OCI-LY1 (cell line): Measurements from ENCODE around the gene NEURL1B.

Experiments used
- H2AFZ ChIP-seq: fragments of 200-600 bp; sonication (generic), shearing (Covaris generic); 2 replicates; pipeline ENCODE4 v1.6.0; 2014; ENCODE audit warnings: antibody characterized with exemption, mild to moderate bottlenecking, low read length
- H3F3A ChIP-seq: fragments of 200-600 bp; sonication (generic), shearing (Covaris generic); 2 replicates; pipeline ENCODE4 v1.6.0; 2014; ENCODE audit warnings: mild to moderate bottlenecking, antibody characterized with exemption, low read length, moderate library complexity; ENCODE audit not compliant: insufficient read depth
- H3K27ac ChIP-seq: fragments of 200-600 bp; sonication (generic); 2 replicates; pipeline ENCODE4 v1.5.1; 2014; ENCODE audit warnings: low read length, mixed run types, mild to moderate bottlenecking, low read depth; ENCODE audit not compliant: poor library complexity, severe bottlenecking
- H3K27me3 ChIP-seq: fragments of 200-600 bp; sonication (generic); 2 replicates; pipeline ENCODE4 v1.6.0; 2014; ENCODE audit warnings: antibody characterized with exemption, mild to moderate bottlenecking, low read length, moderate library complexity; ENCODE audit not compliant: insufficient read depth
- H3K36me3 ChIP-seq: fragments of 200-600 bp; sonication (generic); 2 replicates; pipeline ENCODE4 v1.6.1; 2014; ENCODE audit warnings: mild to moderate bottlenecking, antibody characterized with exemption, low read length, moderate library complexity, mixed read lengths; ENCODE audit not compliant: insufficient read depth
- H3K4me1 ChIP-seq: fragments of 200-600 bp; sonication (generic); 2 replicates; pipeline ENCODE4 v1.5.1; 2014; ENCODE audit warnings: mild to moderate bottlenecking, low read length, moderate library complexity; ENCODE audit not compliant: insufficient read depth, severe bottlenecking
- H3K4me2 ChIP-seq: fragments of 200-600 bp; sonication (generic), shearing (Covaris generic); 2 replicates; pipeline ENCODE4 v1.6.1; 2014; ENCODE audit warnings: low read length
- H3K4me3 ChIP-seq: fragments of 200-600 bp; sonication (generic); 2 replicates; pipeline ENCODE4 v1.5.1; 2014; ENCODE audit warnings: low read length, low read depth, mild to moderate bottlenecking, mixed read lengths; ENCODE audit not compliant: poor library complexity, severe bottlenecking
- H3K79me2 ChIP-seq: fragments of 200-600 bp; shearing (Covaris generic); 2 replicates; pipeline ENCODE4 v1.6.1; 2016; ENCODE audit warnings: mixed run types, low read length, mixed read lengths; ENCODE audit not compliant: insufficient read depth
- H3K9ac ChIP-seq: fragments of 200-600 bp; sonication (generic), shearing (Covaris generic); 2 replicates; pipeline ENCODE4 v1.6.1; 2014; ENCODE audit warnings: mild to moderate bottlenecking, low read length, mixed read lengths
- H3K9me2 ChIP-seq: fragments of 200-600 bp; sonication (generic), shearing (Covaris generic); 2 replicates; pipeline ENCODE4 v1.6.1; 2014; ENCODE audit warnings: low read depth, mild to moderate bottlenecking, low read length, mixed read lengths
- H3K9me3 ChIP-seq: fragments of 200-600 bp; shearing (Covaris generic); 2 replicates; pipeline ENCODE4 v1.6.1; 2014; ENCODE audit warnings: low read length, mixed read lengths
- H4K20me1 ChIP-seq: fragments of 200-600 bp; sonication (generic), shearing (Covaris generic); 2 replicates; pipeline ENCODE4 v1.6.0; 2016; ENCODE audit warnings: mild to moderate bottlenecking, low read length; ENCODE audit not compliant: insufficient read depth
- EZH2 ChIP-seq: fragments of 200-600 bp; sonication (generic), shearing (Covaris generic); IDR thresholded peaks from 2 replicates; pipeline ENCODE4 v1.8.0; 2017; ENCODE audit warnings: borderline replicate concordance, mixed run types, mild to moderate bottlenecking, antibody characterized with exemption, low read length, moderate library complexity, mixed read lengths
- TF ChIP-seq, protein P1 (sequence below): fragments of 200-600 bp; sonication (generic), shearing (Covaris generic); IDR thresholded peaks from 2 replicates; pipeline ENCODE4 v1.5.1; 2017; ENCODE audit warnings: mild to moderate bottlenecking, antibody characterized with exemption, low read length, moderate library complexity, mixed read lengths

NEURL1B gene

DNA sequence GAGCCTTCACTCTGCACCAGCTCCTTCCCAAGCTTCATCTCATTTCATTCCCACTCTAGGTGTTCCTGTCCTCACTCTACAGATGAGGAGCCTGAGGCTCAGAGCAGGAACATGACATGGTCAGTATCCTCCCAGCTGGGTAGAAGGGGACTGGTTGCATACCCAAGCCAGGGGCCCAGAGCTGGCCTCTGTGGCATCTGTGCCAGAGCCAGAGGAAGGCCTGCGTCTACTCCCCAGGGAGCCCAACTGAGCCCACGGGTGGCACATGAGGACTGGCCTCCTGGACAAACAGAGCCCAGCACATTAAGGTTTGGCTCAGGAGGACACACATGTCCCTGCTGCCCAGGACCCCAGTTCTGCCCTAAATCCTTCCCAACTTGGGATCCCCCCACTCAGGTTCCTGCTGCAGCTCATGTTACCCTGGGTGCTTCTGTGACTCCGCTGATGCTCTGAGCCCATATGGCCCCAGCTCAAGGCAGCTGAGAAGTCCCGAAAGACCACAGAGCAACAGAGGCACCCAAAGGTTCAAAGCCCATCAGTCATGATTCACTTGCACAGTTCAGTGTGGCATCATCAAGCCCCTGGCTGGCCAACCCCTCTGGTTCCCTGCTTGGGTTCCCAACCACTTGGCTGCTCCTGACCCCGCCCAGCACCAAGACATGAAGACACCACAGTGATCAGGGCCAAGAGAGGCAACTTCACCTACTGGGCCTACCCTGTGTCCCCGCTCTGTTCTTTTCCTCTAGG is 8.5 kb upstream of the NEURL1B start:
- Histone ChIP-seq H3F3A (no peaks in the 10 kb centered on the region), H3K27ac (no peak overlapping the region), H3K36me3 (no peaks in the 10 kb centered on the region), H3K9me3 (no peaks in the 10 kb centered on the region), H3K4me2 (no peak overlapping the region), H3K4me3 (no peak overlapping the region), H3K4me1 (no peaks in the 10 kb centered on the region), H3K9ac (no peak overlapping the region), H2AFZ (no peak overlapping the region), H4K20me1 (no peaks in the 10 kb centered on the region), H3K27me3 (peaks cover 2% of the 10 kb centered on the region; the same call in 1 of the 2 replicates), H3K79me2 (no peaks in the 10 kb centered on the region), H3K9me2 (no peaks in the 10 kb centered on the region)
- TF ChIP-seq EZH2 = no peak
- TF ChIP-seq, protein P1, sequence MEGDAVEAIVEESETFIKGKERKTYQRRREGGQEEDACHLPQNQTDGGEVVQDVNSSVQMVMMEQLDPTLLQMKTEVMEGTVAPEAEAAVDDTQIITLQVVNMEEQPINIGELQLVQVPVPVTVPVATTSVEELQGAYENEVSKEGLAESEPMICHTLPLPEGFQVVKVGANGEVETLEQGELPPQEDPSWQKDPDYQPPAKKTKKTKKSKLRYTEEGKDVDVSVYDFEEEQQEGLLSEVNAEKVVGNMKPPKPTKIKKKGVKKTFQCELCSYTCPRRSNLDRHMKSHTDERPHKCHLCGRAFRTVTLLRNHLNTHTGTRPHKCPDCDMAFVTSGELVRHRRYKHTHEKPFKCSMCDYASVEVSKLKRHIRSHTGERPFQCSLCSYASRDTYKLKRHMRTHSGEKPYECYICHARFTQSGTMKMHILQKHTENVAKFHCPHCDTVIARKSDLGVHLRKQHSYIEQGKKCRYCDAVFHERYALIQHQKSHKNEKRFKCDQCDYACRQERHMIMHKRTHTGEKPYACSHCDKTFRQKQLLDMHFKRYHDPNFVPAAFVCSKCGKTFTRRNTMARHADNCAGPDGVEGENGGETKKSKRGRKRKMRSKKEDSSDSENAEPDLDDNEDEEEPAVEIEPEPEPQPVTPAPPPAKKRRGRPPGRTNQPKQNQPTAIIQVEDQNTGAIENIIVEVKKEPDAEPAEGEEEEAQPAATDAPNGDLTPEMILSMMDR = no peak

DNA sequence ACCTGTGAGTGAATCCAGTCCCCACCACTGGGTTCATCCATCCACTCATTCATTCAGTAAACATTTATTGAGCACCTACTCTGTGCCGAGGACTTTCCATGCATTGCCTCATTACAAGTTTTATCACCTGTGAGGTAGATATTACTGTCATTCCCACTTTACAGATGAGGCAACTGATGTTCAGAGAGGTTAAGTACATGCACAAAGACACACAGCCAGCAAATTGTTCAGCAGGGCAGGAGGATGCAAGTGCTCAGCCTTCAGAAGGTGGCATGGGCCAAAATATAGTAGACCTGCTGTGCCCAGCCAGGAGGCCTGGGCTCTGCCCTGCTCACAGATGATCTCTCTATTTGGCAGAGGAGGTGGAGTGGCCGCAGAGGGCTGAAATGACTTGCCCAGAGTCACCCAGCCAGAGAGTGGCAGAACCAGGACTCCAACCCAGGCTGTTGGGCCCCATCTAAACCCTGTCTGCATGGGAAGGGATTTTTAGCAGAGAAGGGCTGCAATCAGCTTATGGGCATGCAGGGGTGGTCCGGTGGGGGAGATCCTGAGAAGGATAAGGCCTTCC is 7.6 kb upstream of the NEURL1B start:
- Histone ChIP-seq H3K27ac (no peak overlapping the region), H3K4me2 (no peak overlapping the region), H3K4me3 (no peak overlapping the region), H3K9me3 (no peaks in the 10 kb centered on the region), H3K9me2 (no peaks in the 10 kb centered on the region), H3K36me3 (no peaks in the 10 kb centered on the region), H3K4me1 (no peaks in the 10 kb centered on the region), H3K27me3 (peaks cover 5% of the 10 kb centered on the region; the same call in 1 of the 2 replicates), H4K20me1 (no peaks in the 10 kb centered on the region), H3F3A (no peaks in the 10 kb centered on the region), H2AFZ (no peak overlapping the region), H3K79me2 (no peaks in the 10 kb centered on the region), H3K9ac (no peak overlapping the region)
- no peak for TF ChIP-seq EZH2
- TF ChIP-seq, protein P1 = no peak

DNA sequence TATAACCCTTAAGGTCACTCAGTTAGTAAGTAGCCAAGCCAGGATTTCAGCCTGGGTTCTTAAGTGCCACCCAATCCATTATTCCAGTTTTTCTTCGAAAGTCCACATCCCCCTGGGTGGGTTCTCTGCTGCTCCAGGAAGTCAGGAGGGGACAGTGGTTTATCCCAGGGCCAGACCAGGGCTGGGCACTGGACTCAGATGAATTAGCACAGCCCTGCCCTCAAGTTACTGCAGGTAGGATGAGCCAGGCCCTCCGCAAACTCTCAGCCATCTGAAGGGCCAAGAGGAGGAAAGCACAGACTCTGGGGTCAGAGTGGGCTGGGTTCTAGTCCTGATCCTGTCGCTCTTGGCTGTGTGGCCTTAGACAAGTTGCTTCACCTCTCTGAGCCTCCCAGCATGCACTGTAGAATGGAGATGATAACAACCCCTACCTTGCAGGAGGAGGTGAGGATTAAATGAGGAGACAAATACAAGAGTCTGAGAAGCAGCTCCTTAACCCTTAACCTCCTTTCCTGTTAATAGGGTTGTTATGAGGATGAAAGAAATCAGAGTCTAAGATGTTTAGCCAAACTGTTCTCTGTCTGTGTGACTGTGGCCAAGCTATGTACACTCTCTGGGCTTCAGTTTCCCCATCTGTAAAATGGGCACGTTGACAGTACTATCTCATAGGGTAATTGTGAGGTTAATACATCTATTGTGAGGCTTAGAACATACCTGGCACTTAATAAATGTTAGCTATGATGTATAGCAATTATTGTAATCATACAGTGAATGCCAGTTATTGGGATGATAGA is 6.8 kb upstream of the NEURL1B start:
- H4K20me1 ChIP-seq = no peaks in the 10 kb centered on the region
- no peak overlapping the region for H3K27ac ChIP-seq
- H3K9ac ChIP-seq = no peak overlapping the region
- no peaks in the 10 kb centered on the region for H3K9me3 ChIP-seq
- H3F3A ChIP-seq = no peaks in the 10 kb centered on the region
- no peaks in the 10 kb centered on the region for H3K36me3 ChIP-seq
- TF ChIP-seq, protein P1 = no peak
- TF ChIP-seq EZH2 = no peak
- H3K4me3 ChIP-seq = no peak overlapping the region
- no peaks in the 10 kb centered on the region for H3K9me2 ChIP-seq
- H3K4me1 ChIP-seq = no peaks in the 10 kb centered on the region
- H3K27me3 ChIP-seq = peaks cover 5% of the 10 kb centered on the region; the same call in 1 of the 2 replicates
- H2AFZ ChIP-seq = no peak overlapping the region
- no peaks in the 10 kb centered on the region for H3K79me2 ChIP-seq
- H3K4me2 ChIP-seq = no peak overlapping the region
